C4-2B (cell line): ENCODE measurements around the gene SMIM31.

Source experiments
- H3K27ac ChIP-seq: fragments of 450-650 bp; 2 replicates; pipeline ENCODE4 v1.5.1; 2017
- CTCF ChIP-seq: fragments of 450-650 bp; conservative IDR thresholded peaks from 2 replicates; pipeline ENCODE4 v1.5.1; 2017; ENCODE audit warnings: mild to moderate bottlenecking
- ZFX ChIP-seq: fragments of 450-650 bp; IDR thresholded peaks from 2 replicates; pipeline ENCODE4 v1.6.1; 2017

The SMIM31 gene

GRCh38 chr4:164828955-164829354 lies 75.0 kb downstream of the SMIM31 start:
- H3K27ac ChIP-seq, result no peak overlapping the region

DNA sequence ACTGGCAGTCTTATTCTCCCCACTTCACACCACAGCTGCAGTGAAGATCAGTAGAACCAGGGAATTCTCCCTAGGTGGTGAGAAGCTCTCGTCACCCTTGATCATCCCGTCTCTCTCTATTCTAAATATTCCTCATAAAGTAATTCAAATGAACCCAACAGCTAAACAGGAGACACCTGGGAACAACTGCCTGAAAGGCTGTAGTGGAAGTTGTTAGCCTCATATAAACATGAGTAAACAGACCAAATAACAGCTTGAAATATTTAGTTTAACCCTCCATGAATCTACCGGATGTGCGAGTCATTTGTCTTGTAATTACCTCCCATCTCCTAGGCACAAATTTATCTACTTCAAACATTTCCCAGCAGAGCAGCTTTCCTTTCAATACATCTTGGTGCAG lies 92.6 kb downstream of the SMIM31 start:
- TF ChIP-seq ZFX (no peak), CTCF (no peak)
- no peak overlapping the region for H3K27ac ChIP-seq

More at GRCh38 chr4:164828955-164829354, 75.0 kb downstream of the SMIM31 start:
- TF ChIP-seq CTCF, result no peak

- TF ChIP-seq ZFX (no peak), CTCF (no peak)
- H3K27ac ChIP-seq, result no peak overlapping the region
These were observed 93.1 kb downstream of the SMIM31 start for GRCh38 chr4:164847016-164847415.

- no peak overlapping the region for H3K27ac ChIP-seq
- TF ChIP-seq ZFX (no peak), CTCF (no peak)
These were observed 94.2 kb downstream of the SMIM31 start for GRCh38 chr4:164847967-164848649.
